GM12873 (cell line): Measurements from ENCODE around the gene THBS1.
A peak's percentile ranks its signal among the peaks of the same experiment; 100 is the strongest.

ENCODE experiments used
- TF ChIP-seq, protein P1 (sequence below): IDR thresholded peaks from 2 replicates; pipeline ENCODE4 v1.5.1; 2012; ENCODE audit warnings: low read depth, mild to moderate bottlenecking, moderate library complexity, low read length, control low read depth; ENCODE audit not compliant: insufficient read depth; ENCODE audit errors: missing control alignments

THBS1 gene

DNA sequence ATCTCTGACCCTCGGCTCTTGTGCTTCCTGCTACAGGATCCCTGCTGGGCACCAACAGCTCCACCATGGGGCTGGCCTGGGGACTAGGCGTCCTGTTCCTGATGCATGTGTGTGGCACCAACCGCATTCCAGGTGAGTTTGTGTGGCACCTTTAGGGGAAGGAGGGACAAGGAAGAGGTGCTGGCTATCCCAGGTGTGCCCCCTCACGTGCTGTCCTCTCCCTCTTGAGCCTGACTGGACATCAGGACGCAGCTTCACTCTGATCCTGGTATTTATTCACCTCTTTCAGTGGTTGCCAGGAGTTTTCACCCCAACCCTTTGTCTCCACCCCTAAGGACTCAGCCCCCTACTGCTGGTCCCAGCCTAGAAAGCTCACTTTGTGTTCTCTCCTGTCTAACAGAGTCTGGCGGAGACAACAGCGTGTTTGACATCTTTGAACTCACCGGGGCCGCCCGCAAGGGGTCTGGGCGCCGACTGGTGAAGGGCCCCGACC is 960 bp downstream of the THBS1 start:
- TF ChIP-seq, protein P1, sequence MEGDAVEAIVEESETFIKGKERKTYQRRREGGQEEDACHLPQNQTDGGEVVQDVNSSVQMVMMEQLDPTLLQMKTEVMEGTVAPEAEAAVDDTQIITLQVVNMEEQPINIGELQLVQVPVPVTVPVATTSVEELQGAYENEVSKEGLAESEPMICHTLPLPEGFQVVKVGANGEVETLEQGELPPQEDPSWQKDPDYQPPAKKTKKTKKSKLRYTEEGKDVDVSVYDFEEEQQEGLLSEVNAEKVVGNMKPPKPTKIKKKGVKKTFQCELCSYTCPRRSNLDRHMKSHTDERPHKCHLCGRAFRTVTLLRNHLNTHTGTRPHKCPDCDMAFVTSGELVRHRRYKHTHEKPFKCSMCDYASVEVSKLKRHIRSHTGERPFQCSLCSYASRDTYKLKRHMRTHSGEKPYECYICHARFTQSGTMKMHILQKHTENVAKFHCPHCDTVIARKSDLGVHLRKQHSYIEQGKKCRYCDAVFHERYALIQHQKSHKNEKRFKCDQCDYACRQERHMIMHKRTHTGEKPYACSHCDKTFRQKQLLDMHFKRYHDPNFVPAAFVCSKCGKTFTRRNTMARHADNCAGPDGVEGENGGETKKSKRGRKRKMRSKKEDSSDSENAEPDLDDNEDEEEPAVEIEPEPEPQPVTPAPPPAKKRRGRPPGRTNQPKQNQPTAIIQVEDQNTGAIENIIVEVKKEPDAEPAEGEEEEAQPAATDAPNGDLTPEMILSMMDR, result peak; percentile 1

DNA sequence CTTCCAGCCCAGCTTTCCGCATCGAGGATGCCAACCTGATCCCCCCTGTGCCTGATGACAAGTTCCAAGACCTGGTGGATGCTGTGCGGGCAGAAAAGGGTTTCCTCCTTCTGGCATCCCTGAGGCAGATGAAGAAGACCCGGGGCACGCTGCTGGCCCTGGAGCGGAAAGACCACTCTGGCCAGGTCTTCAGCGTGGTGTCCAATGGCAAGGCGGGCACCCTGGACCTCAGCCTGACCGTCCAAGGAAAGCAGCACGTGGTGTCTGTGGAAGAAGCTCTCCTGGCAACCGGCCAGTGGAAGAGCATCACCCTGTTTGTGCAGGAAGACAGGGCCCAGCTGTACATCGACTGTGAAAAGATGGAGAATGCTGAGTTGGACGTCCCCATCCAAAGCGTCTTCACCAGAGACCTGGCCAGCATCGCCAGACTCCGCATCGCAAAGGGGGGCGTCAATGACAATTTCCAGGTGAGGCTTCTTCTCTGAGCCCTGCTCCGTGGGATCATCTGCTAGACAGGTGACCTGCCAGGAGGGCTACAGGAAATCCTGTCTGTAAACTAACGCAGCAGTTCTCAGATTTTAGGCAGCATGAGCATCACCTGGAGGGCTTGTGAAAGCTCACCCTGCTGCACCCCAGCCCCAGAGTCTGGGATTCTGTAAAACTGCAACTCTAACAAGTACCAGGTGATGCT is 1.6 kb downstream of the THBS1 start:
- TF ChIP-seq, protein P1, result no peak

DNA sequence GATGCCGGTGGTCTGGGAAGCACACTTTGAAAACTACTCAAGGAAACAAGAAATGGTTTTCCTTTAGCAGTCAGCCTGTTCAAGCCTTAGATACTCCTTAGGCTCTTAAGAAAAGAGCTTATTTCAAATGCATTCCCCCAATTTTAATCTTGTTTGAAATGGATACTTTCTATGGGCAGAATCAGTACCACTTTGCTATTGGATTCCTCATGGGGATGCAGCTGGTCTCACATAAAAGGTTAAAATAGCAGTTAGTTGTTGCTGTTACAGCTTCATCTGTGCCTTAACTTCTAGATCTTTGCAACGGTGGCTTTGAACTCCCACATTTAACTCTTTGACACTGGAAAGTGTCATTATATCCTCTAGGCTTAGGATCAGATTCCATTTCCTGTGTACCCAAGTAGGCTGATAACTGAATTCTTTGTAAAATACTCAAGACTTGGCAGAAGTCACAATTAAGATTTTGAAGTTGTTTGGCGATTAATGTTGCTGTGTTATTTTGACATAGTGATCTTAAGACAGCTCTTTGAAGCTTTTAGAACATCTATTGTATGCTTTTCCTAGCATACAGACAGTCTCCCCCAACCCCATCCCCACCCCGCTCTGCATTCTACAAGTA is 2.2 kb downstream of the THBS1 start:
- TF ChIP-seq, protein P1, result no peak

DNA sequence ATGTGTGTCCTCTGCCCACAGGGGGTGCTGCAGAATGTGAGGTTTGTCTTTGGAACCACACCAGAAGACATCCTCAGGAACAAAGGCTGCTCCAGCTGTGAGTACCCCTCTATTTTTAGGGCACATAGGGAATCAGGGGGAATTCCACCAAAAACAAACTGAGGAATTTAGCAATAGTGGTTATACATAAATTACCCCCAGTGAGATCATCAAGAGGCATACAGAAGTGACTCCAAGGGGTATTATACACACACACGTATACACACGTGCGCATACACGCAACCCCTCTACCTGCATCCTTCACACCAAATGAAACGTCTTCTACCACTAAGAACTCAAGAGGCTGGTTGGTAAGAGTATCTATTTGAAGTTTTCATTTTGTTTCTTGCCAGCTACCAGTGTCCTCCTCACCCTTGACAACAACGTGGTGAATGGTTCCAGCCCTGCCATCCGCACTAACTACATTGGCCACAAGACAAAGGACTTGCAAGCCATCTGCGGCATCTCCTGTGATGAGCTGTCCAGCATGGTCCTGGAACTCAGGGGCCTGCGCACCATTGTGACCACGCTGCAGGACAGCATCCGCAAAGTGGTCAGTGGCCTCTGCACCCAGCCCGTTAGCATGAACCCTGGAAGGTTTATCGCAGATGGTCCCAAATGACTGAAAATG is 2.9 kb downstream of the THBS1 start:
- TF ChIP-seq, protein P1, result peak; percentile 38

DNA sequence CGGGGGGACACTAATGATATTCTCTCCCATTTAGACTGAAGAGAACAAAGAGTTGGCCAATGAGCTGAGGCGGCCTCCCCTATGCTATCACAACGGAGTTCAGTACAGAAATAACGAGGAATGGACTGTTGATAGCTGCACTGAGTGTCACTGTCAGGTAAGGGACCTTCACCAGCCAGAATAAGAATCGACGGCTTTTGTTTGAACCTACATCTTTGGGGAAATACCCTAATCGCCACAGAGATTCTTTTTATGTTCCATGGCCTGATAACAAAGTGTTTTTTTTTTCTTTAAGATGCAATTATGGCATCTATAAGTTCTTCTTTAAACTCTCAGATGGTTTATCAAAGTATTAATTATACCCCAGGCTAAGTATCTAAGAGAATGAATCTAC is 3.4 kb downstream of the THBS1 start:
- TF ChIP-seq, protein P1, result no peak

DNA sequence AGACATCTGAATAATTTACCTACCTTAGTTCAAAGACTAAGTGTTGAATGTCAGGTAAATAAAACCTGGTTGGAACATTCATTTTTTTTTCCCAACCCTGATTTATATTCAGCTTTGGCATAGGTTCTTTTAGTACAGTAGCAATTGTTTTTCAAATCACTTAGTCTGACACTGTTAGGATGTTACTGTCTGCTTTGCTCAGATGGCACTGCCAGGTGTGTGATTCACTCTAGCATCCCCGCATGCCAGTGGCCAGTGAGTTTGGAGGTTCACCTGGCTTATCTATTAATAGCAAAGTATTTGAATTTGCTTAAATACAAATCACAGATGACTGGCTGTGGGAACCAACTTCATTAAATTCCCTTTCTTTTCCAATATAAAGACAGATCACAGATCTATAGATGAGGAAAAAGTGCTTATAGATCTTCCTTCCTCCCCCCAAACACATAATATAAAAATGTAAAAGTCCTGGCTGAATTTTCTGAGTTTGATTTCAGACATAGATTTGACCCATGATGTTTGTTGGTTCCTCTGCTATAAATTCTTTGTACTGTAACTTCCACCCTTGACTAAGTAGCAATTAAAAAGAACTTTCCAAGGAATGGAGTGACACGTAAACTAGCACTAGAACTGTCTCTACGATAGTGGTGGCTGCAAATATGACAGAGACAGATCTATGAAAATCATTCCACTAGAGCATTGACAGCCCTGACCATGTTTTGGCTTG is 3.9 kb downstream of the THBS1 start:
- TF ChIP-seq, protein P1, result no peak
